HEK293T (cell line): ENCODE results near the gene GRIP1.

ENCODE experiments used
- CTCF ChIA-PET: fragments of 350-600 bp; formaldehyde crosslinking; extraction: SDS; loops from one replicate; lab custom pipeline; 2021; ENCODE audit warnings: antibody characterized with exemption, inconsistent platforms; lab: Yijun Ruan, JAX
- POLR2A ChIA-PET: fragments of 350-600 bp; formaldehyde crosslinking; extraction: SDS; loops from one replicate; lab custom pipeline; 2020; ENCODE audit warnings: antibody characterized with exemption, inconsistent platforms; lab: Yijun Ruan, JAX
- DNase-seq: peaks from one replicate; pipeline ENCODE4 v3.0.0; 2012; ENCODE audit warnings: mixed read lengths; ENCODE audit errors: extremely low spot score
- ARNT ChIP-seq: fragments of 450-650 bp; IDR thresholded peaks from 2 replicates; pipeline ENCODE4 v1.6.1; 2017; ENCODE audit warnings: mild to moderate bottlenecking
- BHLHE40 ChIP-seq: fragments of 450-650 bp; IDR thresholded peaks from 2 replicates; pipeline ENCODE4 v1.6.1; 2016; ENCODE audit warnings: mild to moderate bottlenecking, moderate library complexity, borderline replicate concordance
- CTBP1 ChIP-seq: fragments of 450-650 bp; IDR thresholded peaks from 2 replicates; pipeline ENCODE4 v1.6.1; 2016; ENCODE audit warnings: borderline replicate concordance
- ELF4 ChIP-seq: fragments of 450-650 bp; IDR thresholded peaks from 2 replicates; pipeline ENCODE4 v1.6.1; 2017; ENCODE audit warnings: antibody characterized with exemption
- FOXA1 ChIP-seq: fragments of 450-650 bp; IDR thresholded peaks from 2 replicates; pipeline ENCODE4 v1.6.1; 2016; ENCODE audit warnings: mild to moderate bottlenecking
- FOXK2 ChIP-seq: fragments of 450-650 bp; IDR thresholded peaks from 2 replicates; pipeline ENCODE4 v1.6.1; 2016; ENCODE audit warnings: mild to moderate bottlenecking
- FOXM1 ChIP-seq: fragments of 450-650 bp; IDR thresholded peaks from 2 replicates; pipeline ENCODE4 v1.6.1; 2017; ENCODE audit warnings: mild to moderate bottlenecking, borderline replicate concordance
- HDGF ChIP-seq: fragments of 450-650 bp; IDR thresholded peaks from 2 replicates; pipeline ENCODE4 v1.6.1; 2017; ENCODE audit warnings: antibody characterized with exemption, borderline replicate concordance
- L3MBTL2 ChIP-seq: fragments of 450-650 bp; conservative IDR thresholded peaks from 2 replicates; pipeline ENCODE4 v1.6.1; 2016; ENCODE audit warnings: mild to moderate bottlenecking
- LEF1 ChIP-seq: fragments of 450-650 bp; IDR thresholded peaks from 2 replicates; pipeline ENCODE4 v1.6.1; 2017; ENCODE audit warnings: mild to moderate bottlenecking, borderline replicate concordance
- NFRKB ChIP-seq: fragments of 450-650 bp; IDR thresholded peaks from 2 replicates; pipeline ENCODE4 v1.6.1; 2016; ENCODE audit warnings: mild to moderate bottlenecking, moderate library complexity
- SP1 ChIP-seq: fragments of 450-650 bp; IDR thresholded peaks from 2 replicates; pipeline ENCODE4 v1.6.1; 2017
- SUZ12 ChIP-seq: fragments of 450-650 bp; IDR thresholded peaks from 2 replicates; pipeline ENCODE4 v1.6.1; 2016; ENCODE audit warnings: mild to moderate bottlenecking
- TARDBP ChIP-seq: fragments of 450-650 bp; IDR thresholded peaks from 2 replicates; pipeline ENCODE4 v1.6.1; 2016
- ZNF384 ChIP-seq: fragments of 450-650 bp; IDR thresholded peaks from 2 replicates; pipeline ENCODE4 v1.6.1; 2016
- TF ChIP-seq, protein P1 (sequence below): fragments of 450-650 bp; IDR thresholded peaks from 2 replicates; pipeline ENCODE4 v1.6.1; 2016

GRIP1 gene

DNA sequence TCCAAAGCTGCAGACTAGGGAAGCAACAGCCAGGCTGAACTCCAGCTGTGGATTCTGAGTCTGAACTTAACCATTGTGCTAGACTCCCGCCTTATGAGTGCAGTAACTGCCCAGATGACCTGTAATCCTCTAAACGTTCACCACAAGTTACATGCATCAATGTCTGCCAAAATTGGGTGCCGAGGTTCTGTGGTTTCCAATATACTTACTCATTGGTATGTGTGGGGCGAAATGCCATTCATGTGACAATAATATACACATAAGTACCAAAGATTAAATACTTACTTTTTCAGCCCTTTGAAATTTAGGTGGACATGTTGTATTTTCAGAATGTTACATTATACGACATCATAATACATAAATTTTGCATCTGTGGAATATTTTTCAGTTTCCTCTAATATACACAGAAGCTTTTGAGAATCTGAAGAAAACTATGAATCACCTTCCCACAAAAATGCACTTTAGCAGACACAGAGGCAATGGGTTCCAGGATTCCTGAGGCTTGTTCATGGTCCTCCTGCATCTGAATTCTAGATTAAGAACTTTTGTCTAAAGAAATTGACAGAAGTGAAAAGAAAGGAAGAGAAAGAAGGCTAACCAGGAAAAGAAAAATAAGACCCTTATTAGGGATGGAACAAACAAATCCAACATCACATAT is 31.7 kb downstream of the GRIP1 start:
- TF ChIP-seq HDGF: no peak
- no peak for TF ChIP-seq LEF1
- TF ChIP-seq ZNF384: no peak
- TF ChIP-seq, protein P1, sequence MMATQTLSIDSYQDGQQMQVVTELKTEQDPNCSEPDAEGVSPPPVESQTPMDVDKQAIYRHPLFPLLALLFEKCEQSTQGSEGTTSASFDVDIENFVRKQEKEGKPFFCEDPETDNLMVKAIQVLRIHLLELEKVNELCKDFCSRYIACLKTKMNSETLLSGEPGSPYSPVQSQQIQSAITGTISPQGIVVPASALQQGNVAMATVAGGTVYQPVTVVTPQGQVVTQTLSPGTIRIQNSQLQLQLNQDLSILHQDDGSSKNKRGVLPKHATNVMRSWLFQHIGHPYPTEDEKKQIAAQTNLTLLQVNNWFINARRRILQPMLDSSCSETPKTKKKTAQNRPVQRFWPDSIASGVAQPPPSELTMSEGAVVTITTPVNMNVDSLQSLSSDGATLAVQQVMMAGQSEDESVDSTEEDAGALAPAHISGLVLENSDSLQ: no peak
- no peak for TF ChIP-seq SP1
- POLR2A ChIA-PET: no interaction called here
- DNase-seq: no peak
- CTCF ChIA-PET: no interaction called here

DNA sequence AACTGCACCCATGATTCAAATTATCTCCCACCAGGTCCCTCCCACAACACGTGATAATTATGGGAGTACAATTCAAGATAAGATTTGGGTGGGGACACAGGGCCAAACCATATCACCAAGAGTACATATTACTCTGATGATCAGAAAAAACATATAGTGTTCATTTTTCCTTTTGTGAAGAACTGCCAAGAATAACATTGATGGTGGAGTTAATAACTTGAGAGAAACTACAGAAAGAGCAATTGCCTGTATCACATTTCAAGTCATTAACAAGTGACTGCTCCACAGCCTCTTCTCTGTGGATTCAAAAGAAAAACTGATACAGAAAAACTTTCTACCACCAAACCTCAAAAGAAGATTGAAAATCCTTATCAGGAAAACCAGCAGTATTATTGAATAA is 34.7 kb downstream of the GRIP1 start:
- TF ChIP-seq CTBP1 (no peak), FOXK2 (no peak), ZNF384 (no peak), SUZ12 (no peak), LEF1 (no peak), ELF4 (no peak), SP1 (no peak), FOXM1 (no peak), FOXA1 (no peak), HDGF (no peak), TARDBP (no peak), BHLHE40 (no peak), L3MBTL2 (no peak), ARNT (no peak), NFRKB (no peak)
- TF ChIP-seq, protein P1: no peak
- ChIA-PET POLR2A (no interaction called here), CTCF (no interaction called here)
- DNase-seq: no peak

DNA sequence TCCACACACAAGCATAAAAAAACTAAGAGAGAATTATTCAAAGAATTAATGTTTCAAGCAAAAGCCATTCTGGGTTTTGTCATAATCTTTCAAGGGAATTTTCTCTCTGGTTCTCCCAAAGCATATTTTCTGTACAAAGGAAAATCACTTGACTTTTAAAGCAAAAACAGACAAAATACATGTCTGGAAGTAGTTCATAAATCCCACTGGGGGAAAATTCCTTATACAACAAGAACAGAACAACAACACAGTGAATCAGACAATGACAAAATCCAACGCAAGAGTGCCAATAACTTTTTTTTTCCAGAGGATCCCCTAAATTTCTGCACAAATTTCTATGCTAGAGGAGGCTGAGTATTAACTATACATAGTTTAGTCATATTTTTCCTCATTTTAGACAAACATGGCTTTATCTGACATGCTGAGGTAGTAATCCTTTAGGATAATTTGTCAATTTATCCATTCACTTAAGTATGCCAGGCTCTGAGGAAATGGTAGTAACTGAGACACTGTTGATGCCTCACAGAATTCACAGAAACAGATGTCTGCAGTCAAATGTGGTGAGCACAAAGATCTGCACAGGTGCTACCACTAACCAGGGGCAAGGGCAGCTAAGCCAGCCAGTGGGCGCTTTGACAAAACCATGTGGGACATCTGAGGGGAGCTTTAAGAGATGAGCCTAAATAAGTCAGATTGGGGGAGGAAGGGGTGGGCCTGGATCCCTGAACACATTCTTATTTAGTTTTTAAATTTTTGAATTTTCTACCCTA is 38.0 kb downstream of the GRIP1 start:
- POLR2A ChIA-PET: no interaction called here
- CTCF ChIA-PET: no interaction called here
- DNase-seq: no peak
- TF ChIP-seq LEF1: no peak

DNA sequence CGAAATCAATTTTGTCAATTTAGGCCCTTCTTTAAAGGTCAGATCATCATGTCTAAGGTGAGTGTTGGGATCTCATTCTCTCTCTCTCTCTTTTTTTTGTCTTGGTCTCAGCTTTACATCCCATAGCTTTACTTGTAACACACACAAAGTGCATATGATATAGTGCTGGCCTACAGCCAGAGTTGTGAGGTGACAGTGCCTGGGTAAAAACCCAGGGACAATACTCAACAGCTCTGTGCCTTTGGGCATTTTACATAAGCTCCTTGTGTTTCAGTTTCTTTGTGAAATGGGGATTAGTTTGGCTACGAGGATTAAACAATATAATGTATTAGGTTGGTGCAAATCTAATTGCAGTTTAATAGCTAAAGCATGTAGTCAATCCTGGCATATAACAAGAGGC is 40.2 kb downstream of the GRIP1 start:
- CTCF ChIA-PET: no interaction called here
- DNase-seq: no peak
- no peak for TF ChIP-seq ELF4
- TF ChIP-seq, protein P1: no peak
- TF ChIP-seq FOXM1: no peak
- TF ChIP-seq NFRKB: no peak
- TF ChIP-seq BHLHE40: no peak
- no peak for TF ChIP-seq LEF1
- no peak for TF ChIP-seq ZNF384
- TF ChIP-seq L3MBTL2: no peak
- TF ChIP-seq ARNT: no peak
- POLR2A ChIA-PET: no interaction called here

DNA sequence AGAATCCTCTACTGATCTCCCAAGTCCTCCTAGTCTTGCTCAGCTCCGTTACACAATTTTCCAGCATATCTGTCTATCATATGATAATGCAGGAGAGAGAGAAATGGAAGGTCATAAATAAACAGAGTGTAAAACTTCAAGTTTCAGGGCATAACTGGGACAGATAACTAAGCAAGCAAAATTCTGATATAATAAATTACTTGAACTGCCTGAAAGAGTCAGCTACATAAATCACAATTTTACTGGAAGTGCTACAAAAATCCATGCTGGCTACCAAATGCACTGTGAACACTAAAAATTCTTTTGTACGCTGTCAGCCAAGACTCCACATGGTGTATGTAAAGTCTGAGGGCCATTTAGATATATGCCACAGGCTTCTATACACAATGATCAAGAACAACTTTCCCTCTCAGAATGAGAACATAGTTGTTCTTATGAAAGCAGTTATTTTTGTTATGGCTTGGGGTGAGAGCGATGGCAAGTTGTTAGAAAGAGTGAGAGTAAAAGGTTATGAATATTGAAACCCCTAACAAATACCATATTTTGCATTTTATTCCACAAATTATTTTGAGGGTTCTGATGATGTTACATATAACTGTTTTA is 41.1 kb downstream of the GRIP1 start:
- no peak for DNase-seq
- POLR2A ChIA-PET: no interaction called here
- CTCF ChIA-PET: no interaction called here
- TF ChIP-seq FOXK2 (no peak), ARNT (no peak), FOXA1 (no peak), BHLHE40 (no peak), HDGF (no peak), NFRKB (no peak)
- TF ChIP-seq, protein P1: peak; percentile 85

DNA sequence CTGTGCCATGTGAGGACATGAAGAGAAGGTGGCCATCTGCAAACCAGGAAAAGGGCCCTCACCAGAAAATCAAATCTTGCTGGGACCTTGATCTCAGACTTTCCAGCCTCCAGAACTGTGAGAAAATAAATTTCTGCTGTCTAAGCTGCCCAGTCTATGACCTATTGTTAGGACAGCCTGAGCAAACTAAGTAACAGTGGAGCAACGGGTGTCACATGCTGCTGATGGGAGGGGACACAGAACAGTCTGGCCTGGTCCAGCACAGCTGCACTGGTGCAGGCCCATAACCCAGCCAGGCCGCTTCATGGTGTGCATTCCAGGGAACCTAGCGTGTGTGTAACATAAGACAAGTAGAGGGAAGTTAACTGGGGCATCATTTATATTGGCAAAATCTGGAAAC is 42.1 kb downstream of the GRIP1 start:
- POLR2A ChIA-PET: no interaction called here
- TF ChIP-seq LEF1 (no peak), BHLHE40 (no peak), ZNF384 (no peak), SP1 (no peak), NFRKB (no peak), L3MBTL2 (no peak), HDGF (no peak), SUZ12 (no peak), FOXK2 (no peak), FOXA1 (no peak), FOXM1 (no peak), ARNT (no peak), ELF4 (no peak), TARDBP (no peak), CTBP1 (no peak)
- TF ChIP-seq, protein P1: no peak
- CTCF ChIA-PET: no interaction called here
- peak; percentile 25 for DNase-seq
